HEK293 (cell line): ENCODE measurements around the gene USP30.

Source experiments
- ZBTB1 ChIP-seq: fragments of 450-650 bp; formaldehyde crosslinking; IDR thresholded peaks from 2 replicates; pipeline ENCODE4 v1.5.1; 2016; ENCODE audit warnings: missing biosample characterization, missing genetic modification characterization
- ZNF175 ChIP-seq: fragments of 450-650 bp; formaldehyde crosslinking; IDR thresholded peaks from 2 replicates; pipeline ENCODE4 v1.5.1; 2016; ENCODE audit warnings: missing biosample characterization, missing genetic modification characterization
- ZNF202 ChIP-seq: fragments of 450-650 bp; formaldehyde crosslinking; IDR thresholded peaks from 2 replicates; pipeline ENCODE4 v1.5.1; 2016; ENCODE audit warnings: missing biosample characterization, missing genetic modification characterization, borderline replicate concordance
- TF ChIP-seq, protein P1 (sequence below): fragments of 450-650 bp; formaldehyde crosslinking; IDR thresholded peaks from 2 replicates; pipeline ENCODE4 v1.5.1; 2016; ENCODE audit warnings: missing biosample characterization, missing genetic modification characterization, borderline replicate concordance

Gene USP30

DNA sequence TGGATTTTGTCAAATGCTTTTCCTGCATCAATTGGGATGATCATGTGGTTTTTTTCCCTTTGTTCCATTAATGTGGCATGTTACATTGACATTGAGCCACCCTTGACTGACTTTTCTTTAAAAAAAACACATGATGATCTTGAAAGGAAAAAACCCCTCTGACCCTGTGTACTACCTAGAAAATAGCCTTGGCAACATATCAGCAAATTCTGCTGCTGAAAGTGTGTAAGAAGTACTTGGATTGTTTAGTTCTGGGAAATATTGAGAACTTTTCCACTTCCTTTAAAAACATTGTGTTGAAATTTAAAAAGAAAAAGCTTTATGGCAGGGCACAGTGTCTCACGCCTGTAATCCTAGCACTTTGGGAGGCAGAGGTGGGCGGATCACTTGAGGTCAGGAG, 84.7 kb downstream of the USP30 start (continued):
- TF ChIP-seq, protein P1, sequence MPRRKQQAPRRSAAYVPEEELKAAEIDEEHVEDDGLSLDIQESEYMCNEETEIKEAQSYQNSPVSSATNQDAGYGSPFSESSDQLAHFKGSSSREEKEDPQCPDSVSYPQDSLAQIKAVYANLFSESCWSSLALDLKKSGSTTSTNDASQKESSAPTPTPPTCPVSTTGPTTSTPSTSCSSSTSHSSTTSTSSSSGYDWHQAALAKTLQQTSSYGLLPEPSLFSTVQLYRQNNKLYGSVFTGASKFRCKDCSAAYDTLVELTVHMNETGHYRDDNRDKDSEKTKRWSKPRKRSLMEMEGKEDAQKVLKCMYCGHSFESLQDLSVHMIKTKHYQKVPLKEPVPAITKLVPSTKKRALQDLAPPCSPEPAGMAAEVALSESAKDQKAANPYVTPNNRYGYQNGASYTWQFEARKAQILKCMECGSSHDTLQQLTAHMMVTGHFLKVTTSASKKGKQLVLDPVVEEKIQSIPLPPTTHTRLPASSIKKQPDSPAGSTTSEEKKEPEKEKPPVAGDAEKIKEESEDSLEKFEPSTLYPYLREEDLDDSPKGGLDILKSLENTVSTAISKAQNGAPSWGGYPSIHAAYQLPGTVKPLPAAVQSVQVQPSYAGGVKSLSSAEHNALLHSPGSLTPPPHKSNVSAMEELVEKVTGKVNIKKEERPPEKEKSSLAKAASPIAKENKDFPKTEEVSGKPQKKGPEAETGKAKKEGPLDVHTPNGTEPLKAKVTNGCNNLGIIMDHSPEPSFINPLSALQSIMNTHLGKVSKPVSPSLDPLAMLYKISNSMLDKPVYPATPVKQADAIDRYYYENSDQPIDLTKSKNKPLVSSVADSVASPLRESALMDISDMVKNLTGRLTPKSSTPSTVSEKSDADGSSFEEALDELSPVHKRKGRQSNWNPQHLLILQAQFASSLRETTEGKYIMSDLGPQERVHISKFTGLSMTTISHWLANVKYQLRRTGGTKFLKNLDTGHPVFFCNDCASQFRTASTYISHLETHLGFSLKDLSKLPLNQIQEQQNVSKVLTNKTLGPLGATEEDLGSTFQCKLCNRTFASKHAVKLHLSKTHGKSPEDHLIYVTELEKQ (tag by site-specific recombination): no peak
- TF ChIP-seq ZNF202 (tag by site-specific recombination) (no peak), ZNF175 (tag by site-specific recombination) (no peak), ZBTB1 (tag by site-specific recombination) (no peak)
